ENCODE data around the gene GPD1. TPM values are rescaled to one million over a fixed set of nuclear protein-coding genes. Genes with fewer than 3 reads are reported as not detected.
"Not testable (repeated sequence)": the region's sequence is repeated elsewhere in the genome, so short reads cannot be mapped to it uniquely, and the experiment has no call there.

The GPD1 gene
- total RNA-seq, 2 experiments from 2014 or later, result 0.41 to 0.47 TPM

- TF ChIP-seq CTCF (IDR thresholded peaks at IDR 0.05), result no peak
- no peaks in the 10 kb centered on the region for H3K9me3 Mint-ChIP-seq
- H3K27ac Mint-ChIP-seq, result peak overlapping the region; percentile 63
- ChIA-PET CTCF (interaction anchor here (3.1 kb wide), 1 partner anchor 17 kb away, joined by 12 read pairs; no protein-coding TSS in a partner anchor), POLR2A (interaction anchor here (1.1 kb wide), 1 partner anchor 12 kb away, joined by 3 read pairs; no protein-coding TSS in a partner anchor)
- no peaks in the 10 kb centered on the region for H3K27me3 Mint-ChIP-seq
- ATAC-seq (ENCODE audit: poor library complexity), result no peak
- H3K36me3 ChIP-seq (ENCODE audit: insufficient read depth, low read length), result peaks cover 9% of the 10 kb centered on the region
- intact Hi-C loops (cut with DNase I, micrococcal nuclease), result no loop called here
- no peaks in the 10 kb centered on the region for H3K9me3 ChIP-seq (ENCODE audit: control insufficient read depth in 1 of 2, insufficient read depth in 1 of 2, low read length in 2 of 2)
- H3K4me1 Mint-ChIP-seq (ENCODE audit: low read depth), result peaks cover 31% of the 10 kb centered on the region
- H3K4me3 Mint-ChIP-seq, result no peak overlapping the region
- no peak for DNase-seq
- H3K4me3 ChIP-seq (ENCODE audit: low read length), result no peak overlapping the region
- no peak overlapping the region for H3K27ac ChIP-seq (ENCODE audit: low read depth in 1 of 2, low read length in 2 of 2)
- H3K4me1 ChIP-seq (ENCODE audit: insufficient read depth, low read length), result no peaks in the 10 kb centered on the region
- no peaks in the 10 kb centered on the region for H3K27me3 ChIP-seq (ENCODE audit: control insufficient read depth in 1 of 2, insufficient read depth in 2 of 2, low read length in 2 of 2)
- H3K36me3 Mint-ChIP-seq (ENCODE audit: low read depth), result peaks cover 25% of the 10 kb centered on the region
Measured at GRCh38 chr12:50149311-50149710, 45.5 kb downstream of the GPD1 start.

DNA sequence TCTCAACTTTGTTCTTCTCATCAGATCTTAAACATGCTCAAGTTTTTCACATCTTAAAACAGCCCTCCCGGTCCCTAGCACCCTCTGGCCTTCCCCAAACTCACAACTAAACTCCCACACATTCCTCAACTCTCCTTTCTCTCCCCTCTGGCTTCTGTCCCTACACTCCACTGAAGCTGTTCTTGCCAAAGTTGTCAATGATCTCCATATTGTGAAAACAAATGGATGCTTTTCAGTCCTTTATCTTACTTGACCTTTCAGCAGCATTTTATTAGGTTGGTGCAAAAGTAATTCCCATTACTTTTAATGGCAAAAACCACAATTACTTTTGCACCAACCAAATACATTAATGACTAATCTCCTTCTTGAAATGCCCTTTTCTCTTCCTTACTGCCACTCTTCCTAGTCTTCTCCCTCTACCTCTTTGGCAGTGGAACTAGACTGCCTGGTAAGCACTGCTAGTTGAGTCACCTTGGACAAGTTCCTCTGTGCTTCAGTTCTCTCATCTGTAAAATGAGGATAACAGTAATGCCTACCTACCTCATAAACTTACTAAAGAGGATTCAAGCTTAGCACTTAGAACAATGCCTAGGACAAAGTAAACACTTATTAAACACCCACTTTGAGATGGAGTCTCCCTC lies 47.4 kb downstream of the GPD1 start:
- Histone ChIP-seq H3K36me3 (ENCODE audit: insufficient read depth, low read length) (peaks cover 10% of the 10 kb centered on the region), H3K4me1 (ENCODE audit: insufficient read depth, low read length) (no peaks in the 10 kb centered on the region), H3K27me3 (ENCODE audit: control insufficient read depth in 1 of 2, insufficient read depth in 2 of 2, low read length in 2 of 2) (no peaks in the 10 kb centered on the region), H3K4me3 (ENCODE audit: low read length) (no peak overlapping the region), H3K27ac (ENCODE audit: low read depth in 1 of 2, low read length in 2 of 2) (no peak overlapping the region), H3K9me3 (ENCODE audit: control insufficient read depth in 1 of 2, insufficient read depth in 1 of 2, low read length in 2 of 2) (no peaks in the 10 kb centered on the region)
- Mint-ChIP-seq H3K4me3 (no peak overlapping the region), H3K27me3 (no peaks in the 10 kb centered on the region), H3K9me3 (no peaks in the 10 kb centered on the region), H3K36me3 (ENCODE audit: low read depth) (peaks cover 21% of the 10 kb centered on the region), H3K4me1 (ENCODE audit: low read depth) (peaks cover 22% of the 10 kb centered on the region), H3K27ac (peak overlapping the region; percentile 16)
- ATAC-seq (ENCODE audit: poor library complexity) (no peak), DNase-seq (no peak)
- CTCF ChIA-PET, result no interaction called here
- intact Hi-C loops (cut with DNase I, micrococcal nuclease), result no loop called here
- TF ChIP-seq CTCF (IDR thresholded peaks at IDR 0.05), result no peak
- POLR2A ChIA-PET, result no interaction called here

DNA sequence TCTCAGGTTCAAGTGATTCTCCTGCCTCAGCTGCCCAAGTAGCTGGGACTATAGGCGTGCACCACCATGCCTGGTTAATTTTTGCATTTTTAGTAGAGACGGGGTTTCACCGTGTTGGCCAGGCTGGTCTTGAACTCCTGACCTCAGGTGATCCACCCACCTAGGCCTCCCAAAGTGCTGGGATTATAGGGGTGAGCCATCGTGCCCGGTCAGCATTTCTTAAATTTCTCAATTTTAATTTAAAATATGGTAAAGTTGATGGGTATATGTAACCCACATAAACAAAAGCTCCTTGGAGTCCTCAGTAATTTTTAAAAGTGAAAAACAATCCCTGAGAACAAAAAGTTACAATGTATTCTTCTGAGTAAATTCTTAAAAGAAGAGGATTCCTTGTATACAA lies 51.1 kb downstream of the GPD1 start:
- Mint-ChIP-seq H3K4me1 (ENCODE audit: low read depth) (peaks cover 34% of the 10 kb centered on the region), H3K36me3 (ENCODE audit: low read depth) (peaks cover 30% of the 10 kb centered on the region)
- ATAC-seq (ENCODE audit: poor library complexity); DNase-seq; H3K9me3 Mint-ChIP-seq; H3K9me3 ChIP-seq (ENCODE audit: control insufficient read depth in 1 of 2, insufficient read depth in 1 of 2, low read length in 2 of 2); H3K4me3 Mint-ChIP-seq; H3K4me3 ChIP-seq (ENCODE audit: low read length); H3K27ac ChIP-seq (ENCODE audit: low read depth in 1 of 2, low read length in 2 of 2); H3K36me3 ChIP-seq (ENCODE audit: insufficient read depth, low read length); H3K4me1 ChIP-seq (ENCODE audit: insufficient read depth, low read length); intact Hi-C loops (cut with DNase I, micrococcal nuclease); H3K27me3 Mint-ChIP-seq; H3K27me3 ChIP-seq (ENCODE audit: control insufficient read depth in 1 of 2, insufficient read depth in 2 of 2, low read length in 2 of 2); CTCF ChIA-PET; H3K27ac Mint-ChIP-seq: not testable (repeated sequence)
- POLR2A ChIA-PET, result interaction anchor here (1.9 kb wide), 1 partner anchor 12 kb away, joined by 7 read pairs; the partner anchor contains the start of gene CERS5

Measured in CD4-positive, alpha-beta T cell (primary cell).